Inflammatory macrophage treated with lipopolysaccharide for 1 hour (primary cell): Measurements from ENCODE around the gene SLC16A12.

Source experiments
- DNase-seq, 2 donors: peaks; one replicate each; pipeline ENCODE4 v3.0.0-alpha.2; 2020 to 2022

SLC16A12 gene

DNA sequence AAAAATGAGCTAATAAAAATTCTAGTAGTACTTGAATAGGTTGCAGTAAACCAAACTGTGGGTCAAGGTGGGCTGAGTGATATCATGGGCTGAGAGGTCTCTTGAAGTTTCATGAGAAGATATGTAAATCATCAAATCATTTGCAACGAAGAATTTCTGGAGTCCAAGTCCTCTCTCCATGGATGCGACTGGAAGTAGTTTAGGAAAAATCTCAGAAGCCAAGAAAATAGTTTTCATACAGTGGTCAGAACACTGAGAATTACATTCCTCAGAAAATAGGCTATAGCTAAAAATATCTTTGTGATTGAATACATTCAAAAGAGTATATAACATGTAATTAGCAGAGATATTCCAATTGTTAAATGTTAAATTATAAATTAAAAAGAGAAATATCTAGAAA, 146.6 kb downstream of the SLC16A12 start:
- DNase-seq, result no peak

DNA sequence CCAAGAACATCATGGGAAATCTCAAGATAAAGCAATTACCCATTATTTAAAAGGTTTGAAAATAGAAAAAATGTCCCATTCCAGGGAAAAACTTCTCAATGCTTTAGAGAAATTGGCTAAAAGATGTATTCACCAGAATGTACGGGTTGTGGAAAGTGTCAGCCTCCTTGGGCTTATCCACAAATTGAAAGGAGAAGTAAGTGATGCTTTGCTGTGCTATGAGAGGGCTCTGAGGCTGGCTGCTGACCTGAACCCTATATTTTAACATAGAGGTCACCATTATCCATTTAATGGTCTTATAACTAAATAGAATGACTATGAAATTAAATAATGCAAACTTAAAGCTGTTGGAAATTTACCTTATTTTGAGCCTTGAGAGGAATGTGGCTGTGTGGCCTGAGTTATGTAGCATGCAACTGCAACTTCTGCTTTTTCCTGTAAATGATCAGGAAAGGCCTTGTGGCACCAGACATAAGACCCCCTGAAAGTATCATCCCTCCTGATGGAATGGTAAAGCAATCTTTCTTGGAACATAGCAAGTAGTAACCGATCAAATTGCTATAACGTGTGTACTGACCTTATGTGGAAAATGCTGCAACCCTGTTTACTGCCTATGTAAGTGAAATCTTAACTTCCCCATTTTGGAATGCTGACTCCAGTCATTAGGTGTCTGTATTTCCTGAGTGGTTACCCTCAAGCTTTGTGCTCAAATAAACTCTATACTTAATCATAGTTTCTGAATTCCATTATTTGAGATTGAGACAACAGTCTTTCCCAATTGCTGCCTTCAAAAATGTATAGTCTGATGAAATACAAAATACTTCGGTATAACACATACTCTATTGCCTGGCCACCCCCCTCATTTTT, 150.7 kb downstream of the SLC16A12 start:
- DNase-seq, result peak; percentile 72 to 77

- DNase-seq, result no peak
Observed at GRCh38 chr10:89382757-89383156, 152.6 kb downstream of the SLC16A12 start.
